Measurements from ENCODE around the gene TSSK3. TPM values are rescaled to one million over a fixed set of nuclear protein-coding genes. Genes with fewer than 3 reads are reported as not detected.

TSSK3 gene
- total and polyA plus RNA-seq, 2 donors = 0.28 to 2.6 TPM

DNA sequence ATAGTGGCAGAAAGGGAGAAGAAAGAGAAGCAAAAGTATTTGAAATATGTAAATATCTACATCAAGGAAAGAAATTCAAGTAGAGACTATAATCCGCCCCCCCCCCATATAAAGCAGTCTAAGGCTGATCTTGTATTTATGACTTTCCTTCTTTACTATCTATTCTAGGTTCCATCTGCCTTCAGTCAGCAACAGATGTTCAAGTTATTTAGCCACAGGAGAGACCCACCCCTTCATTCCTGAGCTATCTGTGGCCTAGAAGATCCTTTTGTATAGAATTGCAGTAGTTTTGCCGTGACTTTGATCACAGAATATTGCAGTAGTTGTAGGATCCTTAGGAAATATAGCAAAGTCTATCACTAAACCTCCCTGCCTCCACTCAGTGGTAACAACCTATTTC, 42.6 kb downstream of the TSSK3 start:
- no peaks in the 10 kb centered on the region for H3K36me3 ChIP-seq (ENCODE audit: control insufficient read depth in 2 of 2, insufficient read depth in 2 of 2, low read length in 1 of 2)
- no peaks in the 10 kb centered on the region for H3K27me3 ChIP-seq (ENCODE audit: control insufficient read depth in 2 of 2, insufficient read depth in 1 of 2, low read length in 1 of 2)
- no peak overlapping the region for H3K4me3 ChIP-seq (ENCODE audit: low read length in 2 of 2)
- peaks cover 2 to 4% of the 10 kb centered on the region in 2 donors for H3K4me1 ChIP-seq (ENCODE audit: control insufficient read depth in 2 of 2, insufficient read depth in 2 of 2, low read length in 2 of 2)
- no peaks in the 10 kb centered on the region for H3K9me3 ChIP-seq (ENCODE audit: control insufficient read depth in 2 of 2, insufficient read depth in 1 of 2, low read length in 1 of 2)
- WGBS = 49% methylated on average over 2 of the region's 2 CpGs
- DNase-seq (ENCODE audit: low read depth in 6 of 9, low spot score in 9 of 9) = no peak
- H3K27ac ChIP-seq (ENCODE audit: low read depth in 1 of 2, low read length in 1 of 2) = no peak overlapping the region

DNA sequence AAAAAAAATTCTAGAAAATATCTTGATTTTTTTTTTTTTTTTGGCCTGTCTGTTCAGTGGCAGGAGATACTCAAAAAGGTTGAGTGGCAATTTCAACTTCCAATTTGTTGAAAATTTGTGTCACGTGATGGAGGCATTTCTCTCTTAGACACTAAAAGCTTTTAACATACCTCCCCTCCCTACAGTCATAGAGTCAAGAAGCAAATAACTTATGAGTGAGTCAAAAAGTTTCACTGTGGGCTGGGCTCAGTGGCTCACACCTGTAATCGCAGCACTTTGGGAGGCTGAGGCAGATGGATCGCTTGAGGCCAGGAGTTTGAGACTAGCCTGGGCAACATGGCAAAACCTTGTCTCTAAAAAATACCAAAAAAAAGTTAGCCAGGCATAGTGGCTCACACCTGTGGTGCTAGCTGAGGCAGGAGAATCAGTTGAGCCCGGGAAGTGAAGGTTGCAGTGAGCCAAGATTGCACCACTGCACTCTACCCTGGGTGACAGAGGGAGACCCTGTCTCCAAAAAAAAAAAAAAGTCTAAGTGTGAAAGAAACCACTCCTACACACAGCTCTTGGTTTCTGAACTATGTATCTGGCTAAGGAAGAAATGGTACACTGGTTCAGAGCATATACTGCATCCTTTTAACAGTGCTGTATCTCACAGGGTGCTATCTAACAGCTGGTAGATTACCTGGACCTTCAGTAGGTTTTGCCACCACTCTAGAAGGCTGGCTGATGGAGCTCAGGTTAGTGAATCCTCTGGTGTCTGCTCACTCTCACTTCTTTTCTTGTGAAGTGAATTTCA, 43.5 kb downstream of the TSSK3 start:
- Histone ChIP-seq H3K9me3 (ENCODE audit: control insufficient read depth in 2 of 2, insufficient read depth in 1 of 2, low read length in 1 of 2) (no peaks in the 10 kb centered on the region), H3K27me3 (ENCODE audit: control insufficient read depth in 2 of 2, insufficient read depth in 1 of 2, low read length in 1 of 2) (peaks cover 0 to 2% of the 10 kb centered on the region in 2 donors), H3K4me3 (ENCODE audit: low read length in 2 of 2) (no peak overlapping the region), H3K36me3 (ENCODE audit: control insufficient read depth in 2 of 2, insufficient read depth in 2 of 2, low read length in 1 of 2) (no peaks in the 10 kb centered on the region), H3K27ac (ENCODE audit: low read depth in 1 of 2, low read length in 1 of 2) (no peak overlapping the region), H3K4me1 (ENCODE audit: control insufficient read depth in 2 of 2, insufficient read depth in 2 of 2, low read length in 2 of 2) (peaks cover 2 to 3% of the 10 kb centered on the region in 2 donors)
- DNase-seq (ENCODE audit: low read depth in 6 of 9, low spot score in 9 of 9) = no peak
- 95% methylated on average over 4 of the region's 4 CpGs for WGBS

DNA sequence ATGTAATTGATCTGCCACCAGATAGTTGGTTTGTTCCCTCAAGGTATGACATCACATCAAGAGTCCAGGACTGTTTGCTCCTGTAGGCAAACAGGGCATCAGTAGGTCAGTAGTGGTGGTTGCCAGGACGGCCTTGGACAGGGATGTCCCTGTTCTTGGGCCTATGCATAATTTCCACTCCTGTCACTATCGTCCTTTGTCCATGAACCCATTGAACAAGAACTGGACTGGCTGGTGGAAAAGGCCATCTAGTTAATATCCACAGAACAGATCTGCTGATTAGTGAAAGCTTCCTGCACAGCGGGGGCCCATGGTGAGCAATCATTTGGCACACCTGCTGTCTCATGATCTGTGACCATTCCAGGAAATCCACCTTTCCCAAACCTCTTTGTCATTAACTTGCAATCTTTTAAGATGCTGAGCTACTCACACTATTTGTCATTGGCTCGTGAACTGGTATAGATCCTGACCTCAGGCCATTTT, 44.3 kb downstream of the TSSK3 start:
- Histone ChIP-seq H3K27ac (ENCODE audit: low read depth in 1 of 2, low read length in 1 of 2) (no peak overlapping the region), H3K4me1 (ENCODE audit: control insufficient read depth in 2 of 2, insufficient read depth in 2 of 2, low read length in 2 of 2) (no peaks in the 10 kb centered on the region), H3K4me3 (ENCODE audit: low read length in 2 of 2) (no peak overlapping the region), H3K27me3 (ENCODE audit: control insufficient read depth in 2 of 2, insufficient read depth in 1 of 2, low read length in 1 of 2) (peaks cover 4% of the 10 kb centered on the region in 2 donors), H3K9me3 (ENCODE audit: control insufficient read depth in 2 of 2, insufficient read depth in 1 of 2, low read length in 1 of 2) (no peaks in the 10 kb centered on the region), H3K36me3 (ENCODE audit: control insufficient read depth in 2 of 2, insufficient read depth in 2 of 2, low read length in 1 of 2) (no peaks in the 10 kb centered on the region)
- DNase-seq (ENCODE audit: low read depth in 6 of 9, low spot score in 9 of 9) = no peak
- WGBS = 95% methylated on average over 4 of the region's 4 CpGs

DNA sequence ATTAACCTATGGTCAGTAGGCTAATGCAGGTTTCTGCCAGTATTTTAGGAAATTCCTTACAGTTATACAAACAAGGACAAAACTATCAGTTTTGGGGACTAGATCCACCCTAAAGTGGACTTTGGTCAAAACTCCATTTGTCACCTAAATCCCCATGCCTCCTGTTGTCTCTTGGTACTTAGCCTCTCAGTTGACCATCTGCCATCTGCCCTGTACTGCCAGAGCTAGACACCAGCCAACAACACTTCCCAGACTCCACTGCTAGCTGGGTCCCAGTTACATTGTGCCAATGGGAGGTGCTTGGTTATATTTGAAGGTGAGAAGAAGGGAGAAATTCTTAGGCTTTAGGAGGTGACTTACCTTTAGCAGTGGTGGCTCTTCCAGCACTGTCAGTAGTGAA, 48.9 kb downstream of the TSSK3 start:
- Histone ChIP-seq H3K9me3 (ENCODE audit: control insufficient read depth in 2 of 2, insufficient read depth in 1 of 2, low read length in 1 of 2) (peaks cover 2 to 6% of the 10 kb centered on the region in 2 donors), H3K4me3 (ENCODE audit: low read length in 2 of 2) (no peak overlapping the region), H3K27ac (ENCODE audit: low read depth in 1 of 2, low read length in 1 of 2) (no peak overlapping the region), H3K36me3 (ENCODE audit: control insufficient read depth in 2 of 2, insufficient read depth in 2 of 2, low read length in 1 of 2) (no peaks in the 10 kb centered on the region), H3K27me3 (ENCODE audit: control insufficient read depth in 2 of 2, insufficient read depth in 1 of 2, low read length in 1 of 2) (peaks cover 4% of the 10 kb centered on the region in 2 donors), H3K4me1 (ENCODE audit: control insufficient read depth in 2 of 2, insufficient read depth in 2 of 2, low read length in 2 of 2) (no peaks in the 10 kb centered on the region)
- DNase-seq (ENCODE audit: low read depth in 6 of 9, low spot score in 9 of 9) = no peak

DNA sequence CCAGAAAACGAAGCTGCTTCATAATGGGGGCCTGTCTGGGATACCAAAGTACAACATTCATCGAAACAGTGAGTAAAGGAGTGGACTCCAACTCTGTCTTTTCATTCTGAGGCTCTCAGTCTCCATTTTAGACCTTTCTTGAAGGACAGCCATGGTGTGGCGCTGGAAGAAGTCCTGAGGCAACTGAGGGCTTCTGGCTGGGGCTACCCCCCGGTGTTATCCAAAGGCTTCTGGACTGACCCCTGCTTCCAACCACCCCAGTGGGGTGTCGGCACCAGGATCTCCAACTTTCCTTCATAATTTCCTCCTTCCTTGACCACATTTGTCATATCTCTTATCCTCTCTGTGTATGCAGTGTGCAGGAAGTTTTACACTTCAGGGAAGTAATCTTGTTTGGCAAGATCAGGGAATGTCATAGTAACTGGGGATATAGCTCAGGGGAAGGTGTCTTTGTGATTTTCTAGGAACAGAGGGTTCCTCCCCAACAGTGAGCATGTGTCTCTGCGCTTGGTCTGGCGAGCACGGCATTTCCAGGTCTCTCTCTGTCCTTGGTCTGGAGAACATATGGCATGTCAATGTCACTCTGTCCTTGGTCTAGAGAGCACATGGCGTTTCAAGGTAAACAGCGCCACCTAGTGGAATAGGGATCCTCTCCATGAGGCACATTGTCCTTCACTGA, 51.3 kb downstream of the TSSK3 start:
- H3K9me3 ChIP-seq (ENCODE audit: control insufficient read depth in 2 of 2, insufficient read depth in 1 of 2, low read length in 1 of 2) = peaks cover 2 to 6% of the 10 kb centered on the region in 2 donors
- no peaks in the 10 kb centered on the region for H3K4me1 ChIP-seq (ENCODE audit: control insufficient read depth in 2 of 2, insufficient read depth in 2 of 2, low read length in 2 of 2)
- H3K27me3 ChIP-seq (ENCODE audit: control insufficient read depth in 2 of 2, insufficient read depth in 1 of 2, low read length in 1 of 2) = peaks cover 4% of the 10 kb centered on the region in 2 donors
- H3K36me3 ChIP-seq (ENCODE audit: control insufficient read depth in 2 of 2, insufficient read depth in 2 of 2, low read length in 1 of 2) = no peaks in the 10 kb centered on the region
- peak; percentile 24 to 85 (median 66) for DNase-seq (ENCODE audit: low read depth in 6 of 9, low spot score in 9 of 9)
- no peak overlapping the region for H3K27ac ChIP-seq (ENCODE audit: low read depth in 1 of 2, low read length in 1 of 2)
- H3K4me3 ChIP-seq (ENCODE audit: low read length in 2 of 2) = no peak overlapping the region
- 71% methylated on average over 10 of the region's 10 CpGs for WGBS

Other genes with a start within 250 kb of the TSSK3 start
- gene TXLNA, start 182.9 kb upstream of the TSSK3 start, total RNA-seq = 33.1 TPM
- 17.7 TPM for gene TXLNA, start 182.9 kb upstream of the TSSK3 start, polyA plus RNA-seq
- gene CCDC28B, start 161.9 kb upstream of the TSSK3 start, total RNA-seq = 64.1 TPM
- gene CCDC28B, start 161.9 kb upstream of the TSSK3 start, polyA plus RNA-seq = 28.7 TPM
- gene IQCC, start 156.9 kb upstream of the TSSK3 start, total RNA-seq = 3.0 TPM
- 2.8 TPM for gene IQCC, start 156.9 kb upstream of the TSSK3 start, polyA plus RNA-seq
- gene DCDC2B, start 153.4 kb upstream of the TSSK3 start, total RNA-seq = not detected
- 0.09 TPM for gene DCDC2B, start 153.4 kb upstream of the TSSK3 start, polyA plus RNA-seq
- gene TMEM234, start 140.2 kb upstream of the TSSK3 start, total RNA-seq = 8.5 TPM
- gene TMEM234, start 140.2 kb upstream of the TSSK3 start, polyA plus RNA-seq = 15.4 TPM
- gene EIF3I, start 140.1 kb upstream of the TSSK3 start, total RNA-seq = 161 TPM
- gene EIF3I, start 140.1 kb upstream of the TSSK3 start, polyA plus RNA-seq = 155 TPM
- 1.2 TPM for gene FAM167B, start 115.3 kb upstream of the TSSK3 start, total RNA-seq
- 6.8 TPM for gene FAM167B, start 115.3 kb upstream of the TSSK3 start, polyA plus RNA-seq
- gene LCK, start 111.3 kb upstream of the TSSK3 start, total RNA-seq = 467 TPM
- 175 TPM for gene LCK, start 111.3 kb upstream of the TSSK3 start, polyA plus RNA-seq
- 150 TPM for gene HDAC1, start 70.5 kb upstream of the TSSK3 start, total RNA-seq
- 103 TPM for gene HDAC1, start 70.5 kb upstream of the TSSK3 start, polyA plus RNA-seq
- 89.0 TPM for gene MARCKSL1, start 26.3 kb upstream of the TSSK3 start, total RNA-seq
- gene MARCKSL1, start 26.3 kb upstream of the TSSK3 start, polyA plus RNA-seq = 113 TPM
- gene FAM229A, start 54 bp upstream of the TSSK3 start, total RNA-seq = 1.6 TPM
- 14.6 TPM for gene FAM229A, start 54 bp upstream of the TSSK3 start, polyA plus RNA-seq
- gene BSDC1, start 31.9 kb downstream of the TSSK3 start, total RNA-seq = 35.3 TPM
- gene BSDC1, start 31.9 kb downstream of the TSSK3 start, polyA plus RNA-seq = 36.6 TPM
- gene ZBTB8B, start 102.5 kb downstream of the TSSK3 start, total RNA-seq = 0.05 TPM
- gene ZBTB8B, start 102.5 kb downstream of the TSSK3 start, polyA plus RNA-seq = 0.05 TPM
- 2.2 TPM for gene ZBTB8A, start 176.9 kb downstream of the TSSK3 start, total RNA-seq
- gene ZBTB8A, start 176.9 kb downstream of the TSSK3 start, polyA plus RNA-seq = 2.1 TPM

Measured in thymus (tissue), 11 donors.